Cardiac fibroblast (primary cell): ENCODE results near the gene HPSE2.

Experiments used
- DNase-seq, 2 donors: peaks; one replicate each; pipeline versions ENCODE4 v3.0.0 to v3.0.0-alpha.2; 2010; ENCODE audit warnings: low read depth in 2 of 2
- H3K4me3 ChIP-seq, 2 donors: replicated peaks in 1 of 2; 1 replicate in 1 of 2; 2 replicates in 1 of 2; pipeline ENCODE4 v1.5.1; 2011; ENCODE audit warnings: low read depth in 2 of 2, low read length in 2 of 2, mild to moderate bottlenecking in 2 of 2, moderate library complexity in 1 of 2
- CTCF ChIP-seq: IDR thresholded peaks from one replicate; pipeline ENCODE4 v1.5.1; 2011; ENCODE audit warnings: low read depth, mild to moderate bottlenecking, low read length, inconsistent platforms

HPSE2 gene

GRCh38 chr10:98456686-98457482 is 778.8 kb downstream of the HPSE2 start:
- H3K4me3 ChIP-seq: no peak overlapping the region
- TF ChIP-seq CTCF: no peak
- DNase-seq: no peak

- no peak overlapping the region for H3K4me3 ChIP-seq
- TF ChIP-seq CTCF: no peak
Observed at GRCh38 chr10:98456043-98456570, 779.5 kb downstream of the HPSE2 start.

GRCh38 chr10:98453729-98454128 is 781.9 kb downstream of the HPSE2 start:
- no peak for TF ChIP-seq CTCF
- H3K4me3 ChIP-seq: no peak overlapping the region
- DNase-seq: no peak

More at GRCh38 chr10:98456043-98456570, 779.5 kb downstream of the HPSE2 start:
- no peak for DNase-seq

- H3K4me3 ChIP-seq: no peak overlapping the region
- TF ChIP-seq CTCF: no peak
- DNase-seq: no peak
Observed at GRCh38 chr10:98450618-98451017, 785.0 kb downstream of the HPSE2 start.

- H3K4me3 ChIP-seq: no peak overlapping the region
- TF ChIP-seq CTCF: no peak
- no peak for DNase-seq
Observed at GRCh38 chr10:98449287-98449686, 786.4 kb downstream of the HPSE2 start.

- peak; percentile 67 to 84 for DNase-seq
- no peak for TF ChIP-seq CTCF
- peak within 1 kb of the TSS; percentile 84 for H3K4me3 ChIP-seq
Observed at GRCh38 chr10:98446661-98447221, 788.9 kb downstream of the HPSE2 start, which contains the start of gene HPS1. Gene HPS1 (minus strand): TSS chr10:98446935. CDS start chr10:98443240, 3,695 bp downstream.
